Liver (tissue), 9 donors: ENCODE measurements around the gene EEFSEC. TPM values are rescaled to one million over a fixed set of nuclear protein-coding genes. Genes with fewer than 3 reads are reported as not detected.

Experiments
- DNase-seq: peaks from one replicate; pipeline ENCODE4 v3.0.0-alpha.2; 2017; ENCODE audit warnings: low spot score
- H3K27ac ChIP-seq, 2 donors: one replicate each; pipeline ENCODE4 v1.7.0; 2013; ENCODE audit warnings: inconsistent platforms in 2 of 2, low read length in 2 of 2, control low read depth in 1 of 2, low read depth in 1 of 2, mild to moderate bottlenecking in 1 of 2
- H3K27me3 ChIP-seq, 4 donors: one replicate each; pipeline versions ENCODE4 v1.6.1 to v1.7.0; 2013; ENCODE audit warnings: low read length in 3 of 4, inconsistent platforms in 1 of 4, mild to moderate bottlenecking in 1 of 4, moderate library complexity in 1 of 4; ENCODE audit not compliant: control insufficient read depth in 4 of 4, insufficient read depth in 4 of 4
- H3K36me3 ChIP-seq, 4 donors: one replicate each; pipeline versions ENCODE4 v1.6.1 to v1.7.0; 2013; ENCODE audit warnings: low read length in 3 of 4, mild to moderate bottlenecking in 3 of 4, low read depth in 1 of 4, moderate library complexity in 1 of 4; ENCODE audit not compliant: control insufficient read depth in 4 of 4, insufficient read depth in 3 of 4
- H3K4me1 ChIP-seq, 4 donors: one replicate each; pipeline versions ENCODE4 v1.6.1 to v1.7.0; 2013; ENCODE audit warnings: low read length in 3 of 4, mild to moderate bottlenecking in 3 of 4, moderate library complexity in 1 of 4; ENCODE audit not compliant: control insufficient read depth in 4 of 4, insufficient read depth in 4 of 4
- H3K4me3 ChIP-seq, 3 donors: one replicate each; pipeline versions ENCODE4 v1.6.1 to v1.7.0; 2013; ENCODE audit warnings: low read length in 3 of 3, control low read depth in 1 of 3, low read depth in 1 of 3, mild to moderate bottlenecking in 1 of 3
- H3K9ac ChIP-seq, 2 donors: one replicate each; pipeline ENCODE4 v1.7.0; 2013; ENCODE audit warnings: low read length in 2 of 2, mild to moderate bottlenecking in 2 of 2, moderate library complexity in 2 of 2, control low read depth in 1 of 2, low read depth in 1 of 2
- H3K9me3 ChIP-seq, 4 donors: one replicate each; pipeline versions ENCODE4 v1.6.1 to v1.7.0; 2013; ENCODE audit warnings: low read length in 3 of 4; ENCODE audit not compliant: control insufficient read depth in 4 of 4
- ATF3 ChIP-seq: IDR thresholded peaks from 2 replicates; pipeline ENCODE4 v1.6.1; 2016; ENCODE audit warnings: antibody characterized with exemption
- EGR1 ChIP-seq, 2 donors: IDR thresholded peaks; 2 replicates each; pipeline ENCODE4 v1.6.1; 2016 to 2018; ENCODE audit warnings: antibody characterized with exemption in 2 of 2, low read depth in 2 of 2
- FOXA1 ChIP-seq: IDR thresholded peaks from 2 replicates; pipeline ENCODE4 v1.6.1; 2016; ENCODE audit warnings: antibody characterized with exemption
- FOXA2 ChIP-seq: IDR thresholded peaks from 2 replicates; pipeline ENCODE4 v1.6.1; 2016; ENCODE audit warnings: antibody characterized with exemption
- GABPA ChIP-seq, 2 donors: IDR thresholded peaks in 1 of 2; conservative IDR thresholded peaks in 1 of 2; 2 replicates each; pipeline ENCODE4 v1.6.1; 2016; ENCODE audit warnings: antibody characterized with exemption in 2 of 2, mild to moderate bottlenecking in 1 of 2, moderate library complexity in 1 of 2
- HNF4A ChIP-seq, 2 donors: conservative IDR thresholded peaks; 2 replicates each; pipeline ENCODE4 v1.6.1; 2016; ENCODE audit warnings: antibody characterized with exemption in 2 of 2, mild to moderate bottlenecking in 2 of 2
- HNF4G ChIP-seq: IDR thresholded peaks from 2 replicates; pipeline ENCODE4 v1.6.1; 2016; ENCODE audit warnings: antibody characterized with exemption
- JUND ChIP-seq, 2 donors: IDR thresholded peaks; 2 replicates each; pipeline ENCODE4 v1.6.1; 2016; ENCODE audit warnings: antibody characterized with exemption in 2 of 2
- MAX ChIP-seq: IDR thresholded peaks from 2 replicates; pipeline ENCODE4 v1.6.1; 2016; ENCODE audit warnings: antibody characterized with exemption
- NR2F2 ChIP-seq: IDR thresholded peaks from 2 replicates; pipeline ENCODE4 v1.6.1; 2016; ENCODE audit warnings: antibody characterized with exemption
- RAD21 ChIP-seq, 2 donors: IDR thresholded peaks; 2 replicates each; pipeline ENCODE4 v1.6.1; 2016; ENCODE audit warnings: antibody characterized with exemption in 2 of 2, mild to moderate bottlenecking in 2 of 2
- REST ChIP-seq: IDR thresholded peaks from 2 replicates; pipeline ENCODE4 v1.6.1; 2016; ENCODE audit warnings: antibody characterized with exemption, mild to moderate bottlenecking
- RXRA ChIP-seq, 2 donors: IDR thresholded peaks; 2 replicates each; pipeline ENCODE4 v1.6.1; 2017 to 2018; ENCODE audit warnings: antibody characterized with exemption in 2 of 2, mild to moderate bottlenecking in 1 of 2
- SP1 ChIP-seq: IDR thresholded peaks from 2 replicates; pipeline ENCODE4 v1.6.1; 2018; ENCODE audit warnings: antibody characterized with exemption, mild to moderate bottlenecking
- TAF1 ChIP-seq: conservative IDR thresholded peaks from 2 replicates; pipeline ENCODE4 v1.6.1; 2016; ENCODE audit warnings: antibody characterized with exemption, mild to moderate bottlenecking
- YY1 ChIP-seq: IDR thresholded peaks from 2 replicates; pipeline ENCODE4 v1.6.1; 2016; ENCODE audit warnings: antibody characterized with exemption, mild to moderate bottlenecking
- WGBS: extraction: QIAGEN DNeasy Blood & Tissue Kit; methylation state at CpG from one replicate; pipeline ENCODE4 v1.1.7; 2013; 5-methylcytosine and 5-hydroxymethylcytosine counted together
- polyA plus RNA-seq, 2 donors: library from polyadenylated mRNA; stranded (reverse) in 1 of 2; unstranded in 1 of 2; fragments of 200-250 nt in 1 of 2; fragments of >200 nt in 1 of 2; fragmentation: Nextera tagmentation in 1 of 2; extraction: Ambion mirVana in 1 of 2; gene quantifications; one replicate each; pipeline versions ENCODE4 v1.2.1 to v1.2.3, GENCODE V29; 2013 to 2015
- total RNA-seq, 2 donors: library from RNA; depleted of rRNA; stranded (reverse); fragments of >200 nt; gene quantifications; one replicate each; pipeline ENCODE4 v1.2.3, GENCODE V29; 2014
- donor health status: healthy.
- donor health status: healthy.
- donor health status: healthy.
- donor health status: healthy.
- donor health status: healthy.

EEFSEC gene
- total and polyA plus RNA-seq, 4 donors: 8.4 to 13.1 (median 10.7) TPM

GRCh38 chr3:128177865-128178264 lies 24.6 kb downstream of the EEFSEC start (continued):
- TF ChIP-seq ATF3 (no peak), NR2F2 (no peak)

GRCh38 chr3:128178782-128179483 lies 25.7 kb downstream of the EEFSEC start:
- TF ChIP-seq RAD21 (IDR thresholded peaks at IDR 0.05) (no peak), REST (no peak), HNF4A (conservative IDR thresholded peaks at IDR 0.05) (no peak), RXRA (IDR thresholded peaks at IDR 0.05) (no peak), FOXA1 (no peak), GABPA (IDR thresholded peaks at IDR 0.05 in 1 of 2, conservative IDR thresholded peaks at IDR 0.05 in 1 of 2) (no peak), FOXA2 (no peak), JUND (IDR thresholded peaks at IDR 0.05) (no peak)
- Histone ChIP-seq H3K36me3 (no peaks in the 10 kb centered on the region), H3K27me3 (no peaks in the 10 kb centered on the region), H3K4me3 (no peak overlapping the region), H3K4me1 (peaks cover 0 to 8% (median 4%) of the 10 kb centered on the region in 4 donors), H3K9me3 (no peaks in the 10 kb centered on the region), H3K9ac (no peak overlapping the region), H3K27ac (no peak overlapping the region)
- DNase-seq: no peak
- 47% methylated on average over 4 of the region's 4 CpGs for WGBS

GRCh38 chr3:128179484-128179819 lies 26.2 kb downstream of the EEFSEC start:
- Histone ChIP-seq H3K36me3 (no peaks in the 10 kb centered on the region), H3K4me1 (peaks cover 0 to 8% (median 4%) of the 10 kb centered on the region in 4 donors), H3K27ac (no peak overlapping the region), H3K9ac (no peak overlapping the region), H3K27me3 (no peaks in the 10 kb centered on the region), H3K4me3 (no peak overlapping the region), H3K9me3 (no peaks in the 10 kb centered on the region)
- WGBS: 61% methylated on average over 7 of the region's 7 CpGs
- no peak for TF ChIP-seq FOXA2
- TF ChIP-seq YY1: no peak
- TF ChIP-seq EGR1 (IDR thresholded peaks at IDR 0.05; ENCODE audit: low read depth in 2 of 2): no peak
- TF ChIP-seq FOXA1: no peak
- no peak for TF ChIP-seq RAD21 (IDR thresholded peaks at IDR 0.05)
- DNase-seq: no peak

- no peaks in the 10 kb centered on the region for H3K9me3 ChIP-seq
- no peak for DNase-seq
- H3K27me3 ChIP-seq: no peaks in the 10 kb centered on the region
- no peaks in the 10 kb centered on the region for H3K36me3 ChIP-seq
- H3K9ac ChIP-seq: no peak overlapping the region
- H3K4me1 ChIP-seq: peaks cover 0 to 8% (median 4%) of the 10 kb centered on the region in 4 donors
- H3K4me3 ChIP-seq: no peak overlapping the region
- 79% methylated on average over 2 of the region's 2 CpGs for WGBS
- no peak overlapping the region for H3K27ac ChIP-seq
- no peak for TF ChIP-seq TAF1
- TF ChIP-seq HNF4G: no peak
- no peak for TF ChIP-seq NR2F2
- TF ChIP-seq YY1: no peak
- no peak for TF ChIP-seq FOXA1
- no peak for TF ChIP-seq REST
- no peak for TF ChIP-seq FOXA2
- TF ChIP-seq MAX: no peak
- TF ChIP-seq EGR1 (IDR thresholded peaks at IDR 0.05; ENCODE audit: low read depth in 2 of 2): no peak
- no peak for TF ChIP-seq ATF3
- no peak for TF ChIP-seq RXRA (IDR thresholded peaks at IDR 0.05)
- TF ChIP-seq HNF4A (conservative IDR thresholded peaks at IDR 0.05): no peak
- no peak for TF ChIP-seq SP1
- no peak for TF ChIP-seq GABPA (IDR thresholded peaks at IDR 0.05 in 1 of 2, conservative IDR thresholded peaks at IDR 0.05 in 1 of 2)
- TF ChIP-seq RAD21 (IDR thresholded peaks at IDR 0.05): no peak
Measured at GRCh38 chr3:128180436-128180835, 27.2 kb downstream of the EEFSEC start.
